HL-60 (cell line): Measurements from ENCODE around the gene OR51I1.

Experiments used
- DNase-seq, 2 experiments: peaks; one replicate each; pipeline ENCODE4 v3.0.0-alpha.2; 2010 to 2020; ENCODE audit warnings: low read depth in 1 of 2, low spot score in 1 of 2
- H3K27ac ChIP-seq: fragments of 250-450 bp; sonication (Bioruptor Pico); replicated peaks from 2 replicates; pipeline ENCODE4 v1.5.1; 2020; ENCODE audit warnings: mild to moderate bottlenecking, moderate library complexity
- H3K27me3 ChIP-seq: fragments of 250-450 bp; sonication (Bioruptor Pico); 2 replicates; pipeline ENCODE4 v1.5.1; 2021; ENCODE audit warnings: mild to moderate bottlenecking, moderate library complexity; ENCODE audit not compliant: insufficient read depth, poor library complexity, severe bottlenecking
- H3K4me3 ChIP-seq: replicated peaks from 2 replicates; pipeline ENCODE4 v1.5.1; 2011; ENCODE audit warnings: mild to moderate bottlenecking, control low read depth, low read length; ENCODE audit not compliant: insufficient read depth
- CTCF ChIP-seq: IDR thresholded peaks from one replicate; pipeline ENCODE4 v1.5.1; 2011; ENCODE audit warnings: low read length, control low read depth, inconsistent platforms; ENCODE audit not compliant: insufficient read depth
- GABPA ChIP-seq: IDR thresholded peaks from 2 replicates; pipeline ENCODE4 v1.6.1; 2012; ENCODE audit warnings: low read depth
- POLR2AphosphoS5 ChIP-seq: IDR thresholded peaks from 2 replicates; pipeline ENCODE4 v1.6.1; 2012; ENCODE audit warnings: low read depth
- REST ChIP-seq: IDR thresholded peaks from 2 replicates; pipeline ENCODE4 v1.6.1; 2012; ENCODE audit warnings: low read depth; ENCODE audit not compliant: insufficient replicate concordance
- SPI1 ChIP-seq: IDR thresholded peaks from 2 replicates; pipeline ENCODE4 v1.6.1; 2012; ENCODE audit warnings: low read depth, mild to moderate bottlenecking, borderline replicate concordance

Gene OR51I1

GRCh38 chr11:5473921-5474320, 32.6 kb upstream of the OR51I1 start:
- no peak overlapping the region for H3K4me3 ChIP-seq
- no peak for DNase-seq
- H3K27me3 ChIP-seq: no peaks in the 10 kb centered on the region
- TF ChIP-seq POLR2AphosphoS5 (no peak), REST (no peak), GABPA (no peak), CTCF (no peak)
- H3K27ac ChIP-seq: no peak overlapping the region

DNA sequence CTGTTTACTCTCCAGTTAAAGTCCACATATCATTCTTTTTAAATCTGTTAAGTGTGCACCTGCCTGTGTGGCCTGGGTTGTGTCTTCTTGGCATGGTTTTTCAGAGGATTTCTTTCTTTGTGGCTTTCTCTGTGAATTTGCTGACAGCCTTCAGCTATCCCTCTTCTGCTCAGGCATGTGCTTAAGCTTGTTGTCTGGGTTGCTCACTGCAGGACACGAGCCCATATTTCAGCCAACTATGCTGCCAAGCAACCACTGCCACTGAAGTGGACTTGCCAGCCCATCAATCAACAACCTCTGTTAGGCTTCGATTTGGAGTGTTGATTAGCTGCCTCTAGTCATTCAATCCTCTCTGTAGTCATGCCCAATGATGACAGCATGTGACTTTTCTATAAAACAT, 26.2 kb upstream of the OR51I1 start:
- Histone ChIP-seq H3K4me3 (no peak overlapping the region), H3K27ac (no peak overlapping the region), H3K27me3 (no peaks in the 10 kb centered on the region)
- TF ChIP-seq SPI1 (no peak), REST (no peak), CTCF (no peak), POLR2AphosphoS5 (no peak), GABPA (no peak)
- DNase-seq: no peak

DNA sequence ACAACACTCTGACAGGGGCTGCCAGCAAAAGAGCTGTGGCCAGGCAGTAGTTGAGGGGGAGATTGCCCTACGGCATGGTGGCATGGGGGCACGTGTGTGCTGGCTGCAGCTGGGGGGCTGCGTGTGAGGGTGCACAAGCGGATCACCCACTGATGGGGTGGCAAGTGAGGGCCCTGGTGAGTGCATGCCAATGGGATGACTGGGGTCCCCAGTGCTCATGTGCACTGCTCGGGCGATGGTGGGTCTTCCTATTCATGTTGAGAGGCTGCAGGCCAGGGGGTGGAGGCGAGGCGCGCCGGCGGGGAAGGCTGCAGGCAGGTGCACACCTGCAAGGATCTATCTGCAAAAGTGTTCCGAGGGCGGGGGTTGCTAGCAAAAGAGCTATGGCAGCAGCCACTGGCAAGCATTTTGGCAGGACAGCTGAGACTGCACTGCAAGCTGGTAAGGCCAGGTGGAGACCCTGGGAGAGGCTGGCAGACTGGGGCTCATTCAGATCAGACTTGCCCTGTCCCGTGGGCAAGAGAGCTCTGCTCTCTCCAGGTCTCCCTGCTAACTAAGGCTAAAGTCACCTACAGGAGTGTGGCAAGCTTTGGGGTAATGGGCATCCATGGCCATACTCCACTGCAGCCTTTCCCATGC, 19.8 kb upstream of the OR51I1 start:
- no peak for TF ChIP-seq REST
- TF ChIP-seq CTCF: no peak
- TF ChIP-seq SPI1: no peak
- no peak for TF ChIP-seq GABPA
- Histone ChIP-seq H3K27ac (no peak overlapping the region), H3K27me3 (no peaks in the 10 kb centered on the region), H3K4me3 (no peak overlapping the region)
- DNase-seq: no peak
